HG02852 (cell line): ENCODE measurements around the gene MEI1.

ENCODE experiments used
- ATAC-seq: cut with Tn5 transposase; IDR thresholded peaks from one replicate; pipeline ENCODE4 v1.9.1; 2021; ENCODE audit warnings: mild to moderate bottlenecking, moderate library complexity; ENCODE audit not compliant: unreplicated experiment

MEI1 gene

DNA sequence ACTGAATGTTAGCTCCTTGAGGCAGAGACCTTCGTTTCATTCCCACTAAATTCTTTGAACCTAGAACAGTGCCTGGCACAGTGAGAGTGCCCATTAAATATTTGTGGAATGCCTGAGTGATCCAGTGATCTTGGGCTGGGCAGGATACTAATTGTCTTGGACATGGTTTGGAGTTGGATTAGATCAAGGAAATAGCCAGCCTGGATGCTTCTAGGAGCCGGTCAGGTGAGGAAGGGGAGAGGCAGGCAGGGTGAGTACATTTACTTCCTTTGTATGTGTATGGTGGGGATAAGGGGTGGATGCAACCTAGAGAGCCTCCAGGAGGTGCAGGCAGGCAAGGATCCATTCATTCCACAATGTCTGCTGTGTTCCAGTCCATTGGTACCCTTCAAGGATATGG is 137.2 kb downstream of the MEI1 start:
- ATAC-seq = no peak

DNA sequence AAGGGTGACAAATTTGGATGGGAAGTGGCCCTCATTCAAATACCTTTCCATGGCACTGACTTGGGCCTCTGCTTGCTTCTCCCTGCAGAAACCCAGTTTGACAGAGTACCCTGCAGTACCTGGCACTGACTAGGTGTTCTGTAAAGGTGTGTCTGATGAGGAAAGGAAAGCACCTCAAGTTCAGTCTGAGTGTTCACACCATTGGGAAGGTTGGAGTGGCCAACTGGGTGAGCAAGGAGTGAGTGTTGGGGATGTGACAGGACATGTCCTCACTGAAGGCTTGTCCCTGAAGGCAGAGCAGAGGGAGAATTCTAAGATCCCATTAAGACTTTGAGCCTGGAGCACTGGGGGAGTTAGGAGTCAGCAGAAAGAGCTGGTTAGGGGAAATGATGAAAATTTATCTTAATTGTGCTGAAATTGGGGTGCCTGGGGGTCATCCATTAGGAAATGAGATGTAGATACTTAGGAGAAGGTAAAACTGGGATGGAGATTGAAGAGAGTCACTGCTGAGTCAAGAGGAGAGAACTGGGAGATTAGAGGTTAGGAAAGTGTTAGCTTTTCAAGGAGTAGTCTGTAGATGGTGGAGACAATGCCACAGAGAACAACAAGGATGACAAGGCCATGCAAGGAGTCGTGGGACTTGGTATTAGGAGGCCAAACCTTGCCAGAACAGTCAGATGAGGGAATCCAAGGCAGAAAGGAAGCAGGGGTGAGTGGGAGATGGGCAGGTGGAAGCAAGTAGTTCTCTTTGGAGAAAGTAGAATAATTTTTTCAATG is 139.7 kb downstream of the MEI1 start:
- ATAC-seq = no peak

DNA sequence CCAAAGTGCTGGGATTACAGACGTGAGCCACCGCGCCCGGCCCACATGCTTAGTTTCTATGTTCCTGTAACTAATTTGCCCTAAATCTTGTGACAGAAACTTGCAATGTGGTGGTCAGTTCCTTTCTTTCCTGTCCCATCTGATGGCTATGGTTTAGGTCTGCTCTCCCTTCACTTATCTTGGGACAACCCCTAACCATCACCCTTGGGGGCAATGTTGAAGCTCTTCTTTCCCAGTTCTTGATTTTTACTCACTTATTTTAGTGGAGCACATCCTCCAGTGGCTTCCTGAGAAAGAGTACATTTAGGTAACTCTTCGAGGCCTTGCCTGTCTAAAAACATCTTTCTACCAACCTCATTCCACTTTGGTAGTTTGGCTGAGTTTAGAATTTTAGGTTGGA is 140.9 kb downstream of the MEI1 start:
- no peak for ATAC-seq

DNA sequence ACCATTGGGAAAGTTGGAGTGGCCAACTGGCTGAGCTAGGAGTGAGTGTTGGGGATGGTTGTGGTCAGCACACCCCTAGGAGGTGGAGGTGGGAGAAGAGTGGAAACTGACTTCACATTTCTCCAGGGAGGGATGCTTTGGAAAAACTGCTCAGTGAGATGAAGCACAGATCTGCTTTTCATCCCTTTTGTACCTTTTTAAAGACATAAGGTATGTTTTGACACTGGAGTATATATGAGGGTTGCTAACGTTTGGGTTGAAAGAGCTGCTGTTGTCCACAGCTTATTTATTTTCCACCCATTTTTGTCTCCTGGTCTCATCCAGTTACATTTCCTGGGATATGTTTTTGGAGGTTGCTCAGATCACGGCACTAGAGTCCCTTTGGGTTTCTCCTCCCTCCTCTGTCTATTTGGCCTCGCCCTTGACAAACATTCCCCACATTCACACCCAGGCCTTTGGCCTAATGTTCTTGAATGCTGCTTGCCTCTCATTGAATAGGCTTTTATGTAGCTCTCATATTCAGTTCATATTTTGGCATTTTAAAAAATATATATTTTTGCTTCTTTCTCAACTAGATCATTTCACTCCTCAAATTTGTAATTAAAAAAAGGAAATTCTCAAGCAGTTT is 141.9 kb downstream of the MEI1 start:
- ATAC-seq = no peak

DNA sequence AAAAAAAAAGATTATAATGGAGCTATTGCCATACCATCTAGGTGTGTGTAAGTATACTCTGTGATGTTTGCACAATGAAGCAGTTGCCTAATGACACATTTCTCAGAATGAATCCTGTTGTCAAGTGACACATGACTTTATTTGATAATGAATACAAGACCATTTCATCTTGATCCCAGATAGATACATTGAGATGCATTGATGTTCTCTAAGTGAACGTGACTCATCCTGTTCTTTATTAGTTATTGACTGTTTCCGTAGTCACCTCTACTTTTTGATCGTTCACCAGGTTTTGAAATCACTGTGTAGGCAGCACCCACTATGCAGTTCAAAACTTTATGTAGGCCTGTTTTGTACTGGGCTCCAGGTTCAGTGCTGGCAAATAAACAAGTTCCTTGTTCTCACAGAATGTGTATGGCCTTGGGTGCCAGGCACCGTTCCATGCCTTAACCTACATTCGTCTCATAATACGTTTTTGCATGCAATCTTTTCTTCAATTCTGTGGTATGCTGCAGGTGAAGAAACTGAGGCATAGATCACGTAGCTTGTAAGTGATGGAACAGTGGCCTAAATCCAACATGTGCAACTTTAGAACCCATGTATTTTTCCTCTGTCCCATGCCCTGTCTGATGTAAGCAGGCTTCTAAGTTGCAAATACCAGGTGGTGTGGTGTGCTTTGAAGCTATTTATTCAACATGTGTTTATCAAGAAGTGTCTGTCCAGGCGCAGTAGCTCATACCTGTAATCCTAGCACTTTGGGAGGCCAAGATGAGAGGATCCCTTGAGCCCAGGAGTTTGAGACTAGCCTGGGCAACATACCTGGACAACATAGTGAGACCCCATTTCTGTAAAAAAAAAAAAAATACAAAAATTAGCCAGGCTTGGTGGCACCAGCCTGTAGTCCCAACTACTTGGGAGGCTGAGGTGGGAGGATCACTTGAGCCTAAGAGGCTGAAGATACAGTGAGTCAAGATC is 144.0 kb downstream of the MEI1 start:
- no peak for ATAC-seq

DNA sequence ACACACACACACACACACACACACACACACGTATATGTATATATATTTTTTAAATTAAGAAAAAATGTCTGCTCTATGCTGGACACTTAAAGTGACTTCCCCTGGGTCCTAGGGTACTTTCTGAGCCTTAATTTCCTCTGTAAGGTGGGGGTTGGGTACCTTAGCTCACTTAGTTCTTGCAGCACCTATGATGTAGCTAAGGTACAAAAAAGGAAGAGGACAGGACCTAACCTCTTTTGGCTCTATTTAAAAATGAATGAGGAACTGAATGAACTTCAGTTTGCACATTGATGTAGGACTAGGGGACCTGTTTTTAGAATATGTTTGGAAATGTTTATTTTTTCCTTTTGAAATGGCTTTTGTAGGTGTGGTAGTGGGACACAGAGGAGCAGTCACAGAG is 144.7 kb downstream of the MEI1 start:
- no peak for ATAC-seq

DNA sequence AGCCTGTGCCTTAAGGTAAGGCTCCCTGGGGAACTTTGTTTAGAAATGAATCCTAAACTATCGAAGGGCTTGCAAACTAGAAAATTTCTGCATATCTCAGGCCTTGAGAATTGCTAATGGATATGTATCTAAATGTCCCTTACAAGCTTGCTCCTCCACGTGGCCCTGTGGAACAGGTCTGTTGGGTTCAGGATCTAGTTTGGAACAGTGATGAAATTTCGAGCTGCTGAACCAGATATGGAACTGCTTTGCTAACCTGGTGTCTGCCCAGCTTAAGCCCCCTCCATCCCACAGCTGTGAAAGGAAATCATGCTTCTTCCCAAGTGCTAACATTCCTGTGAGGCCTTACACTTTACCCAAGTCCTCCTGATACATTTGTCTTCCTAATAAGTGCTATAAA is 145.2 kb downstream of the MEI1 start:
- no peak for ATAC-seq

DNA sequence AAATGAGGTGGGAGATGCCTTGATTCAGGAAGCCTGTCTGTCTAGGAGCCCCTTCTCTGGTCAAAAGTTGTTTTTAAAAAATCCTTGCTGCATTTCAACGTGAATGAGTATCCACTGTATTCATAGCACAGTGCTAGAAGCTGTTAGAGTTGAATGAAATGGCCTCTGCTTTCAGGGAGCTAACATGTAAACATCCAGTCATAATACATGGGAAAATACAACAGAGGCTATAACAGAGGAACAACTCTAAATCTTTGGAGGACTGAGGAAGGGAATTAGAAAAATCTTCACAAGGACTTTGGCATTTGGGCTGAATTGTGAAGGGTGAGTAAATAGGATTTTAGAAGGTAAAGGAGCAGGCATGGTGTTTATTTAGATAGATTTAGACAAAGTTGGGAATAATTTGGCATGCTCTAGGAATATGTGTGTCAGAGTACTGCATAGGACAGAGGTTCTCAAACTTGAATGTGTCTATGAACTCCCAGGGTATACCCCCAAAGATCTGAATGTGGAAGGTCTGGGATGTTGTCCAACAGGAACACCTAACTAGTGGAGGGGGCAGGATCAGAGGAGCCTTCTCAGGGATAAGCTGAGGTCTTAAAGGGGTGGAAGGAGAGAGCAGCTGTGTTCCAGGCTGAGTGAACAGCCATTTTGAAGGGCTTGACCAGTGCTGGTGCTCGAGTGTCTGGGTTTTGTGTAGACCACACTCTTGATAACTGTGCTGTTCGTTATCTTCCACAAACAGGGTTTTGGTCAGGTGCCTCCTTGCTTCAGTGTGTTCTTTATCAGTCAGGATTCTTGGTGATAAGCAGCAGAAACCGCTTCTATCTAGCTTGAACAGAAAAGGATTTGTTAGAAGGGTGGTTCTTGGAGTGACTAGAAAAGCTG is 146.3 kb downstream of the MEI1 start:
- no peak for ATAC-seq

DNA sequence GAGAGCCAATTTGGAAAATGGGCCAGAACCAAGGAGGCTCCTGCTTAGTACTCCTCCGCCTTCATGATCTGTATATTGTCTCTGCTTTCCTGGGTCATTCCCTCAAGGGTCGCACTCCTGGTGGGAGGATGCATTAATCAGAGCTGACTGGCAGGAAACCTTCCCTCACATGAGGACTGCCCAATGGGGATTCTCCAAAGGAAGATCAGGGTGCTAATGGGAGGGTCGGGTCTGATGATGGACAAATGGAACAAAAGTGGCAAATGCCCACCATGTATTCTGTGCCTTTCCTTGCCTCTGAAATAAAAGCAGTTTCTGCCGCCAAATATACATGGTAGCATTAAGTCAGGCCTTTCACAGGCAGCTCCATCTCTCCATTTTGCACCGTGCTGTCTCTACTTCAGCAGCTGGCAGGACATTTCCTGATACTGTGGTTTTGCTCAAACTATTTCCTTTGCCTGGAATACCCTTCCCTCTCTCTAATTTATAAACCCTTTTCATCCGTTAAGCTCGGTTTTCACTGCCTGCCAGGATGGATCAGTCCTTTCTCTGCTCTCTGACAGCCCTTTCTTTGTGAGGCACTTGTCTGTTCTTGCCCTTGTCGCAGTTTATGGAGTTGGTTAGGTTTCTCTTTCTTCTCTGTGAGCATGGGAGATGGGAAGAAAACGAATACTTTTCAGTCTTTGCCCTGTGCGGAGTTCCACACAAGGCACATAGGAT is 147.1 kb downstream of the MEI1 start:
- ATAC-seq = no peak

DNA sequence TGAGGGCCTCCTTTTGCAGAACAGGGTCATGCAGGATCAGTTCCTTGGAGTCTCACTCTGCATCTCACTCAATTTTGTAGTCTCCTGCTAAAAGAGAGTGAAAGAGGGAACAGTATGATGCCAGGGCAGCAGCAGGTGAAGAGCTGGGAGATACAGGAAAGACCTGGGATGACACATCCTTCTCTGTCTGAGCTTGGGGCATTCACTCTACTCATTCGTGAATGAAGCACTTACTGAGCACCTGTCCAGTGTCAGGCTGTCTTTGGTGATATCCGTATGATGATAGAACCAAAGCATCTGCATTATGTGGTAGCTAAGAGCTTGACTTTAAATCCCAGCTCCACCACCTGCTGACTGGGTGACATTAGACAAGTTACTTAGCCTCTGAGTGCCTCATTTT is 148.0 kb downstream of the MEI1 start:
- no peak for ATAC-seq

DNA sequence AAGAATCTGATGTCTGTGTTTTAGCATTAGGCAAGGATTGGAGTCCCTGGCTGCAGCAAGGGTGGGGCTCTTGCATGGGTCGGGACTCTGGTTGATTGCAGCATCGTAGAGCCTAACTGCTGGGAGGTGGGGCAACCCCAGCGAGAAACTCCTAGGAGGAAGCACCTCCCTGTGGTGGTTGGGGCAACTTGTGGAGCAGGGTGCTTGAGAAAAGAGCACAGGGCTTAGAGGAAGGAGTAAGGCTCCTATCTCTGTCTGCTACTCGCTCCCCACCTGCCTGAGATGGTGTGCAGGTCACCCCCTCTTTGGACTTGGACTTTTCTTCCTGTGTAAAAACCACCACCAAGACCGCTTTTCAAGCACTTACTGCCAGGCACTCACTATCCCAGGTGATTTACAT is 149.2 kb downstream of the MEI1 start:
- no peak for ATAC-seq
